Subcutaneous adipose tissue (tissue), 4 donors: ENCODE results near the gene TUBGCP5. TPM values are rescaled to one million over a fixed set of nuclear protein-coding genes. Genes with fewer than 3 reads are reported as not detected.

Experiments
- total RNA-seq, 4 donors: library from RNA; depleted of rRNA; stranded (reverse); fragments of >200 nt; gene quantifications; one replicate each; pipeline ENCODE4 v1.1.0, GENCODE V29; 2016
- TF ChIP-seq, protein P1 (sequence below): fragments of 450-650 bp; IDR thresholded peaks from one replicate; pipeline ENCODE4 v1.5.1; 2016; ENCODE audit warnings: low read depth, mild to moderate bottlenecking, control low read depth, antibody characterized with exemption, moderate library complexity

The TUBGCP5 gene
- total RNA-seq, 4 donors from 2014 or later: 17.7 to 30.7 (median 27.0) TPM

- TF ChIP-seq, protein P1, sequence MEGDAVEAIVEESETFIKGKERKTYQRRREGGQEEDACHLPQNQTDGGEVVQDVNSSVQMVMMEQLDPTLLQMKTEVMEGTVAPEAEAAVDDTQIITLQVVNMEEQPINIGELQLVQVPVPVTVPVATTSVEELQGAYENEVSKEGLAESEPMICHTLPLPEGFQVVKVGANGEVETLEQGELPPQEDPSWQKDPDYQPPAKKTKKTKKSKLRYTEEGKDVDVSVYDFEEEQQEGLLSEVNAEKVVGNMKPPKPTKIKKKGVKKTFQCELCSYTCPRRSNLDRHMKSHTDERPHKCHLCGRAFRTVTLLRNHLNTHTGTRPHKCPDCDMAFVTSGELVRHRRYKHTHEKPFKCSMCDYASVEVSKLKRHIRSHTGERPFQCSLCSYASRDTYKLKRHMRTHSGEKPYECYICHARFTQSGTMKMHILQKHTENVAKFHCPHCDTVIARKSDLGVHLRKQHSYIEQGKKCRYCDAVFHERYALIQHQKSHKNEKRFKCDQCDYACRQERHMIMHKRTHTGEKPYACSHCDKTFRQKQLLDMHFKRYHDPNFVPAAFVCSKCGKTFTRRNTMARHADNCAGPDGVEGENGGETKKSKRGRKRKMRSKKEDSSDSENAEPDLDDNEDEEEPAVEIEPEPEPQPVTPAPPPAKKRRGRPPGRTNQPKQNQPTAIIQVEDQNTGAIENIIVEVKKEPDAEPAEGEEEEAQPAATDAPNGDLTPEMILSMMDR: no peak
Observed at GRCh38 chr15:23072633-23073032, 33.3 kb upstream of the TUBGCP5 start.

GRCh38 chr15:23069496-23070166 is 30.3 kb upstream of the TUBGCP5 start:
- TF ChIP-seq, protein P1: no peak

DNA sequence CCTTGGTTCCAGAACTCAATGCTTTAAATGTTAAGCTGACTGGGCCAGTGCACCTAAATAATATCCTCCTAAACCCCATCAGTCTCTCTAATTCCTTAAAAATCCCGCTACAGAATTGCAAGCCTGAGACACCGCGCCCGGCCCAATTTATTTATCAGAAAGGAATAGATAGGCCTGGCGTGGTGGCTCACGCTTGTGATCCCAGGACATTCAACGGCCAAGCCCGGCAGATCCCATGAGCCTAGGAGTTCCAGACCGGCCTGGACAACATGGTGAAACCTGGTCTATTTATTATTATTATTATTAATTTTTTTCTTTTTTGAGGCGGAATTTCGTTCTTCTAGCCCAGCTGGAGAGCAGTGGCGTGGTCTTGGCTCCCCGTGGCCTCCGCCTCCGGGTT is 28.0 kb upstream of the TUBGCP5 start:
- TF ChIP-seq, protein P1: no peak

DNA sequence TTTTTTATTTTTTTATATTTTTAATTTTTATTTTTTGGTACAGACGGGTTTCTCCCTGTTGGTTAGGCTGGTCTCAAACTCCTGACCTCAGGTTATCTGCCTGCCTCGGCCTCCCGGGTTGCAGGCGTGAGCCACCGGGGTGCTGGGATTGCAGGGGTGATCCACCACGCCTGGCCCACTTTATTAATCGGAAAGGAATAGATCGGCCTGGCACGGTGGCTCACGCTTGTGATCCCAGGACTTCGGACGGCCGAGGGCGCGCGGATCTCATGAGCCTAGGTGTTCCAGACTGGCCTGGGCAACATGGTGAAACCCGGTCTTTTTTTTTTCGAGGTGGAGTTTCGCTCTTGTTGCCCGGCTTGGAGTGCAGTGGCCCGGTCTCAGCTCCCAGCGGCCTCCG is 26.5 kb upstream of the TUBGCP5 start:
- TF ChIP-seq, protein P1: no peak

DNA sequence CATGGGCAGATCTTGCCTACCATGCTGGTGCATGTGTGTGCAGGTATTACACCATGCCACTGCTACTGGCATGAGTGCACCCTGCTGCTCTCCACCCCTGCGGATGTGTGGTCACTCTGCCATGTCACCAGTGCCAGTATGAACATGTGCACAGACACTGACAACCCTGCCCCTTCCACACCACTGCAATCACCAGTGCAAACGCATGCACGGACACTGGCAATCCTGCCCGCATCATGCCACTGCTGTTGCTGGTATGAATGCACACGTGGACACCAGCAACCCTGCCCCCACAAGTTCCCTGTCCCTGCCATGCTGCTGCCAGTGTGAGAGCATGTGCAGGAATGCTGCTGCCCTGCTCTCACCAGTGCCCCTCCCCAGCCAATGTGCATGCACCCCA is 24.8 kb upstream of the TUBGCP5 start:
- TF ChIP-seq, protein P1: no peak

- TF ChIP-seq, protein P1: no peak
Observed at GRCh38 chr15:23057707-23058106, 18.3 kb upstream of the TUBGCP5 start.

GRCh38 chr15:23055316-23055715 is 15.9 kb upstream of the TUBGCP5 start:
- TF ChIP-seq, protein P1: no peak
